HG03135 (cell line): Measurements from ENCODE around the gene ZNF789.
"Not testable (repeated sequence)": the region's sequence is repeated elsewhere in the genome, so short reads cannot be mapped to it uniquely, and the experiment has no call there.

Experiments used
- ATAC-seq: cut with Tn5 transposase; IDR thresholded peaks from one replicate; pipeline ENCODE4 v1.9.1; 2021; ENCODE audit warnings: mild to moderate bottlenecking, moderate library complexity; ENCODE audit not compliant: unreplicated experiment

ZNF789 gene

GRCh38 chr7:99472561-99473314 lies at the start of gene ZNF789:
Gene ZNF789 (plus strand): TSS chr7:99472890. CDS start chr7:99476457, 3,567 bp downstream.
- ATAC-seq, result peak; percentile 96

- ATAC-seq, result no peak
Measured at GRCh38 chr7:99424932-99425730, 47.6 kb upstream of the ZNF789 start.

DNA sequence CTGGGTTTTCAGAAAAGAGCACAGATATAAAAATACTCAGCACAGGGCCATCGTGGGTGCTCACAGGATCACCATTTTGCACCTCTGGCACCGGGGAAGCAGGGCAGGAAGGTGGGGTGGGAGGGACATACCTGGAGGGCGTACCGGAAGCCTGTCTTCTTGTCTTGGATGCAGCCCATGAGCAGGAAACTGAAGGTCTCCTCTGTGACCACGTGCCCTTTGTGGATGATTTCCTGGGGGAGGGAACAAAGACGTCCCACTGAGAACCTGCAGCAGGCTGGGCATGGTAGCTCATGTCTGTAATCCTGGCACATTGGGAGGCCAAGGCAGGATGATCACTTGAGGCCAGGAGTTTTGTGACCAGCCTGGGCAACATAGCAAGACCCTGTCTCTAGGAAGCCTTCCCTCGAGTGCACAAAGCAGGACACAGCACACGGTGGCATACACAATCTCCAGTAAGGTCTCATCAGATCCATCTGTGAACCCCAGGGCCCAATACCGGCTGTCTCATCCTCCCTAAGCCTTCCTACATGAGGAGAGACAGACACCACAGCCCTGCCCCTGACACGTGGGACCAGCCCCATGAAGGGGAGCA lies 43.6 kb upstream of the ZNF789 start:
- ATAC-seq, result no peak

DNA sequence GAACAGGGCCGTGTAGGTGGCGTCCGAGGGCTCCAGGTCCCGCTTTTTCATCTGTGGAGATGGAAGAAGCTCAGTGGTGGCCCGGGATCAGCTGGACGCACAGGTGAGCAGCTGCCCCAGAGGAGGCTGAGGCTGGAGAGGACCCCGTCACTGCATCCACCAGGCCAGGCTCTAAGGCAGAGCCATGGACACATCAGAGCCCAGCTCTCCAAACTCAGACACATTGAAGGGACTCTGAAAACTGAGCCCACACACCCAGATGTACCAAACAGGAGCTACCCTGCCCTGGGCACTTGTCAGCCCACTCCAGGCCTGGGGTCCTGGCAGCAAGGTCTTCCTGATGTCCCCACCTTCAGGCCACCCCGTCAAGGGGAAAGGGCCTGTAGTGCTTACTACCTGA lies 42.9 kb upstream of the ZNF789 start:
- no peak for ATAC-seq

- ATAC-seq, result not testable (repeated sequence)
Measured at GRCh38 chr7:99431756-99432540, 40.7 kb upstream of the ZNF789 start.

DNA sequence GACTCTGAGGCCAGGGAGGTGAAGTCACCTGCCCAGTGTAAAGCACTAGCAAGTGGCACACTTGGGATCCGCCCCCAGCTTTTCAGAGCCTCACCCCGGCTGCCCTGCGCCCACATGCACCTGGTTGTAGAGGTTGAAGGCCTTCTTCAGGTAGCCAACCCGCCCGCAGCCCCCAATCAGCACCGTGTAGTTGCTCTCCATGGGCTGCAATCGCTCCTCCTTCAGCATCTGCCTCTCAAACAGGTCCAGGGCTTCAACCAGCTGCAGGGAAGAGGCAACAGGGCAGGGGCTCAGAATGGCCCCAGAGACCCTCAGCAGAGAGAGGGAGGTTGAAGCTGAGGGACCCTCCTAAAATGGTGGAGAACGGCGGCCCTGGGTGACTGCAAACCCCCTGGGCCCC lies 39.5 kb upstream of the ZNF789 start:
- no peak for ATAC-seq

DNA sequence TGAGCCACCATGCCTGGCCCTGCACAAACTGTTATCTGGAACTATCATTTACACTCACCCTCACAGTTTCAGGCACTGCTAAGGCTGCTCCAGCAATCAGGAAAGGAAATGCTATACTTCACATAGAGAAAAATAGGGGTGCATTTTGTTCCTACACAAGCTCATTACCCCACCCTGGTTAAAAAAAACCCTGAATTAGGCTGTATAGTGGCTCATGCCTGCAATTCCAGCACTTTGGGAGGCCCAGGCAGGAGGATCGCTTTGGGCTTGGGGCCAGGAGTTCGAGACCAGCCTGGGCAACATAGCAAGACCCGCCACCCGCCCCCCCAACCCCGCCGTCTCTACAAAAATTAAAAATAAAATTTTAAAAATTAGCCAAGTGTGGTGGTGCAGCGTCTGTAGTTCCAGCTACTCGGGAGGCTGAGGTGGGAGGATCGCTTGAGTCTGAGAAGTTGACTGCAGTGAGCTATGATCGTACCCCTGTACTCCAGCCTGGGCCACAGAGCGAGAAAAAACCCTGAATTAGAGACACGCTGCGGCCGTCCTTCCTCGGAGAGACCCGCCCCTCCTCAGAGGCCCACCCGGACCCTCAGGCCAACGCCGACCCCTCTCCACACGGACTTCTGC lies 34.6 kb upstream of the ZNF789 start:
- ATAC-seq, result peak; percentile 3

GRCh38 chr7:99438573-99439480 lies 33.9 kb upstream of the ZNF789 start, which contains the start of the genes CPSF4 and PTCD1:
Gene CPSF4 (plus strand): TSS chr7:99438943. CDS start chr7:99439083, 140 bp downstream.
Gene PTCD1 (minus strand): TSS chr7:99438798. CDS start chr7:99435242, 3,556 bp downstream.
- peak; percentile 90 for ATAC-seq

DNA sequence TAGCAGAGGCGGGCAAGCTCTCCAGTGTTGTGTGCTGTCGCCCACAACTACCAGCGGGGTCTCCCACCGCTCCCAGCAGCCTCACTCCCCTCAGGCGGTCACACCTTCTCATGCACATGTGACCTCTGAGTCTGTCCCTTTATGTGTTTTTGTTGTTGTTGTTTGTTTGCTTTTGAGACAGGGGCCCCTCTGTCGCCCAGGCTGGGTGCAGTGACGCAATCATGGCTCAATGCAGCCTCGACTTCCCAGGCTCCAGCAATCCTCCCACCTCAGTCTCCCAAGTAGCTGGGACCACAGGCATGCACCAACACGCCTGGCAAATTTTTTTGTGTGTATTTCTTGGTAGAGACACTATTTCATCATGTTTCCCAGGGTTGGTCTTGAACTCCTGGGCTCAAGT lies 32.5 kb upstream of the ZNF789 start:
- no peak for ATAC-seq

DNA sequence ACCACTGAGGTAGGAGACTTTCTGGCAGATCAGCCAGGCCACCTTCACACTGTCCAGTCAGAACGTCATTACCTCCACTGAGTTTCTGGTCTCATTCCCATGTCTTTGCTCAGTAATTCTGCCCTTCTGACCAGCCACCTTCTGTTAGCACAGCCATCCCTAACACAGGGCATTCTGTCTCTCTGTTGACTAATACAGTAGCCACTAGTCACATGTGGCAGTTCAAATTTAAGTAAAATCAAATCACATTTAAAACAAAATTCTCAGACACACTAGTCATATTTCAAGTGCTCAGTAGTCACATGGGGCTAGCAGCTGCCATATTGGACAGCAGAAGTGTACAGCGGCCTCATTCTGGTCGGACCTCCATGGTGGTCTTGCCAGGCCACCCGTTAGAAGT lies 26.6 kb upstream of the ZNF789 start:
- ATAC-seq, result no peak

GRCh38 chr7:99447943-99448342 lies 24.7 kb upstream of the ZNF789 start:
- no peak for ATAC-seq

GRCh38 chr7:99448855-99449254 lies 23.8 kb upstream of the ZNF789 start:
- no peak for ATAC-seq

DNA sequence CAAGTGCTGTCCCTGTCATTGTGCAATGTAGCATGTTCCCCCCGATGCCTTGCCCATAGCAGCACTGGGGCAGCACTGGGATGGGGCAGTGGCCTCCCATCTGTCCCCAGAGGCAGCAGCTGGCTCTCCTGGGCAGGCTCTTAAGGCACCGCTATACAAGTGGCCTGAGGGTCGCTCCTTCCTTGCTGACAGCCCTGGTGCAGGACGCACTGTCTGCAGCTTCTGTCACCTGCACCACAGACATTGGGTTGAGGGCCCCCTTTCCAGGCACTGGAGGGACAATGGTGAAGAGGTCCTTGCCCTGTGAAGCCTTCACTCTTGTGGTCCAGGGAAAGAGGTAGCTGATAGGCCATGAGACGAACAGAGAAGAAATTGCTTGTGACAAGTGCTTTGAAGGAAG lies 23.4 kb upstream of the ZNF789 start:
- ATAC-seq, result no peak

DNA sequence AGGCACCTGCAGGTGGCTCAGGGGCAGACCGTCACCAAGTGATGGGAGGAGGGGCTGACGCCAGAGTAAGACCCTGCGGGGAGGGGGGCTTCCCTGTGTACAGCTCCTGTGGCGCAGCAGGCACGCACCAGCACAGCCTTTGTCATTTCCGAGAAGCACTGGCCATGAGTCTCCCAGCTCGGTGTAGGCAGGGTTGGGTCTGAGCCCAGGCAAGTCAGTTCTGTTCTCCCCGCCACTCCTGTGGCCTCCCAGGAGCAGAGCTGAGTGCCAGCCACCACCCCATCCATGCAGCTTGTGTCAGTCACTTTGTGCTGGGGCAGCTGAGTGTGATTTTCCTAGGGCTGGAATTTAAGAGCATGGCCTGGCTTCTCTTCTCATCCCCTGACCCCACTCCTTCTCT lies 20.8 kb upstream of the ZNF789 start:
- ATAC-seq, result no peak

- ATAC-seq, result no peak
Measured at GRCh38 chr7:99452541-99452940, 20.1 kb upstream of the ZNF789 start.

- ATAC-seq, result no peak
Measured at GRCh38 chr7:99453105-99453504, 19.6 kb upstream of the ZNF789 start.

DNA sequence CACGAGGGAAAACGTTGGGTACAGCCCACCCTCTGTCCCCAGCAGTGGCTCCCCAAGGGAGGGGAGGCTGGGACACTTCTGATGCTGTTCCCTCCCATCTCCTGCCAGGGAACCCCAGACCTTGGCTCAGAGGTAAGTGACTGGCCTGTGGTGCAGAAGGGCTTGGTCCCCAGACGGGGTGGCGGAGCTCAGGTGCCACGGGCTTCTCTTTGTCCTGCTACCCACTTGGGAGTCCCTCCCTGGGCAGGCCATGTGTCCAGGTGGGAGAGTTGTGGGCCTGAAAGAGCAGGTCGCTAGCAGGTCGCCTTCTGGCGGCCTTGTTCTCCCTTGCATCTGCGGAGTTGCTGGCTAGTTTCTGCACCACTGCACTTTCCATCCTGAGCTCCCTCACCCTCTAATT lies 16.8 kb upstream of the ZNF789 start:
- no peak for ATAC-seq

GRCh38 chr7:99456288-99456687 lies 16.4 kb upstream of the ZNF789 start:
- no peak for ATAC-seq

GRCh38 chr7:99457050-99457649 lies 15.5 kb upstream of the ZNF789 start:
- no peak for ATAC-seq
